ENCODE data around the gene GTF2F2. TPM values are rescaled to one million over a fixed set of nuclear protein-coding genes. Genes with fewer than 3 reads are reported as not detected.
A peak's percentile ranks its signal among the peaks of the same experiment; 100 is the strongest.

Gene GTF2F2
- total RNA-seq, 1 experiment from 2014 or later, result 33.8 TPM

- Mint-ChIP-seq H3K9me3 (no peaks in the 10 kb centered on the region), H3K4me3 (no peak overlapping the region), H3K27ac (peak overlapping the region; percentile 79), H3K36me3 (no peaks in the 10 kb centered on the region), H3K4me1 (peaks cover 24% of the 10 kb centered on the region), H3K27me3 (ENCODE audit: low read depth) (no peaks in the 10 kb centered on the region)
- TF ChIP-seq AFF4 (CRISPR knock-in tag; IDR thresholded peaks at IDR 0.05; ENCODE audit: borderline replicate concordance) (no peak), ATF6 (CRISPR knock-in tag; IDR thresholded peaks at IDR 0.05) (no peak)
- ATAC-seq (no peak; the same call in 1 of the 2 replicates), DNase-seq (ENCODE audit: low spot score) (no peak)
- ChIA-PET POLR2A (no interaction called here), CTCF (interaction anchor here (1.6 kb wide), 1 partner anchor 255 kb away, joined by 8 read pairs; no protein-coding TSS in a partner anchor)
These were observed 181.0 kb downstream of the GTF2F2 start for GRCh38 chr13:45301263-45301662.

- Mint-ChIP-seq H3K4me3 (no peak overlapping the region), H3K9me3 (no peaks in the 10 kb centered on the region), H3K27ac (peak overlapping the region; percentile 59), H3K36me3 (no peaks in the 10 kb centered on the region), H3K4me1 (peaks cover 24% of the 10 kb centered on the region), H3K27me3 (ENCODE audit: low read depth) (no peaks in the 10 kb centered on the region)
- POLR2A ChIA-PET, result interaction anchor here (0.6 kb wide), 1 partner anchor 717 kb away, joined by 4 read pairs; no protein-coding TSS in a partner anchor
- DNase-seq (ENCODE audit: low spot score), result no peak
- TF ChIP-seq ZNF281 (CRISPR knock-in tag; IDR thresholded peaks at IDR 0.05) (no peak), ZNF219 (CRISPR knock-in tag; IDR thresholded peaks at IDR 0.05; ENCODE audit: borderline replicate concordance) (no peak), SMAD3 (CRISPR knock-in tag; IDR thresholded peaks at IDR 0.05; ENCODE audit: borderline replicate concordance) (no peak), OVOL2 (CRISPR knock-in tag; IDR thresholded peaks at IDR 0.05; ENCODE audit: borderline replicate concordance) (no peak), PRRX2 (CRISPR knock-in tag; IDR thresholded peaks at IDR 0.05) (no peak), USF1 (CRISPR knock-in tag; IDR thresholded peaks at IDR 0.05) (no peak), NR3C1 (CRISPR knock-in tag; conservative IDR thresholded peaks at IDR 0.05; ENCODE audit: low read depth) (no peak), ZNF121 (CRISPR knock-in tag; IDR thresholded peaks at IDR 0.05) (no peak), NR1H2 (CRISPR knock-in tag; IDR thresholded peaks at IDR 0.05) (no peak)
- CTCF ChIA-PET, result interaction anchor here (1.6 to 2.6 kb wide), 2 partner anchors 21 to 256 kb away, joined by 8 to 10 read pairs; no protein-coding TSS in a partner anchor
- ATAC-seq, result peak; percentile 23
These were observed 182.2 kb downstream of the GTF2F2 start for GRCh38 chr13:45302507-45302906.

- no peak for DNase-seq (ENCODE audit: low spot score)
- ChIA-PET POLR2A (interaction anchor here (0.6 to 0.8 kb wide), 2 partner anchors 9 to 718 kb away, joined by 3 to 4 read pairs; no protein-coding TSS in a partner anchor), CTCF (interaction anchor here (1.6 to 2.6 kb wide), 2 partner anchors 22 to 257 kb away, joined by 8 to 10 read pairs; no protein-coding TSS in a partner anchor)
- H3K4me3 Mint-ChIP-seq, result no peak overlapping the region
- no peaks in the 10 kb centered on the region for H3K9me3 Mint-ChIP-seq
- no peaks in the 10 kb centered on the region for H3K36me3 Mint-ChIP-seq
- H3K4me1 Mint-ChIP-seq, result peaks cover 27% of the 10 kb centered on the region
- H3K27me3 Mint-ChIP-seq (ENCODE audit: low read depth), result no peaks in the 10 kb centered on the region
- H3K27ac Mint-ChIP-seq, result peak overlapping the region; percentile 59; the same call in 1 of the 2 replicates
- no peak for TF ChIP-seq ZNF416 (CRISPR knock-in tag; IDR thresholded peaks at IDR 0.05)
- TF ChIP-seq CREB1 (CRISPR knock-in tag; IDR thresholded peaks at IDR 0.05), result no peak
- no peak for TF ChIP-seq RORB (CRISPR knock-in tag; IDR thresholded peaks at IDR 0.05)
- TF ChIP-seq SMAD3 (CRISPR knock-in tag; IDR thresholded peaks at IDR 0.05; ENCODE audit: borderline replicate concordance), result no peak
- no peak for TF ChIP-seq ZNF263 (CRISPR knock-in tag; IDR thresholded peaks at IDR 0.05; ENCODE audit: low read depth)
- TF ChIP-seq ERG (CRISPR knock-in tag; IDR thresholded peaks at IDR 0.05), result no peak
- no peak for TF ChIP-seq MYBL2 (CRISPR knock-in tag; IDR thresholded peaks at IDR 0.05)
- no peak for TF ChIP-seq ZNF138 (CRISPR knock-in tag; conservative IDR thresholded peaks at IDR 0.05)
- no peak for ATAC-seq
These were observed 182.7 kb downstream of the GTF2F2 start for GRCh38 chr13:45303026-45303425.

Measured in WTC11 (cell line).